ENCODE data around the gene ICE1.
"Not testable (repeated sequence)": the region's sequence is repeated elsewhere in the genome, so short reads cannot be mapped to it uniquely, and the experiment has no call there.

Gene ICE1

GRCh38 chr5:5508391-5508790 is 85.9 kb downstream of the ICE1 start:
- DNase-seq, result no peak
- in situ Hi-C loops (cut with HindIII; ENCODE audit: low pct_ligation_motif_present, low sequenced_read_pairs), result no loop called here
- no peak for TF ChIP-seq CTCF (IDR thresholded peaks at IDR 0.05; ENCODE audit: low read depth, low read length, missing control alignments)

GRCh38 chr5:5511904-5512416 is 89.5 kb downstream of the ICE1 start:
- no peak for TF ChIP-seq CTCF (IDR thresholded peaks at IDR 0.05; ENCODE audit: low read depth, low read length, missing control alignments)
- in situ Hi-C loops (cut with HindIII; ENCODE audit: low pct_ligation_motif_present, low sequenced_read_pairs), result no loop called here
- Histone ChIP-seq H3K27me3 (replicated peaks) (no peaks in the 10 kb centered on the region), H3K4me3 (ENCODE audit: low read depth, low read length) (no peak overlapping the region), H3K27ac (no peak overlapping the region), H3K36me3 (replicated peaks) (no peaks in the 10 kb centered on the region)
- DNase-seq, result no peak

More at GRCh38 chr5:5508391-5508790, 85.9 kb downstream of the ICE1 start:
- Histone ChIP-seq H3K27me3 (replicated peaks) (no peaks in the 10 kb centered on the region), H3K4me3 (ENCODE audit: low read depth, low read length) (no peak overlapping the region), H3K36me3 (replicated peaks) (no peaks in the 10 kb centered on the region), H3K27ac (no peak overlapping the region)

- no peak overlapping the region for H3K27ac ChIP-seq
- in situ Hi-C loops (cut with HindIII; ENCODE audit: low pct_ligation_motif_present, low sequenced_read_pairs), result no loop called here
- H3K4me3 ChIP-seq (ENCODE audit: low read depth, low read length), result no peak overlapping the region
- H3K36me3 ChIP-seq (replicated peaks), result no peaks in the 10 kb centered on the region
- no peak for TF ChIP-seq CTCF (IDR thresholded peaks at IDR 0.05; ENCODE audit: low read depth, low read length, missing control alignments)
- no peak for DNase-seq
- H3K27me3 ChIP-seq (replicated peaks), result no peaks in the 10 kb centered on the region
Measured at GRCh38 chr5:5512543-5512942, 90.1 kb downstream of the ICE1 start.

- H3K27me3 ChIP-seq (replicated peaks); H3K36me3 ChIP-seq (replicated peaks); H3K4me3 ChIP-seq (ENCODE audit: low read depth, low read length); H3K27ac ChIP-seq; DNase-seq; in situ Hi-C loops (cut with HindIII; ENCODE audit: low pct_ligation_motif_present, low sequenced_read_pairs): not testable (repeated sequence)
Measured at GRCh38 chr5:5520622-5521021, 98.1 kb downstream of the ICE1 start.

GRCh38 chr5:5521029-5521428 is 98.6 kb downstream of the ICE1 start:
- in situ Hi-C loops (cut with HindIII; ENCODE audit: low pct_ligation_motif_present, low sequenced_read_pairs), result no loop called here
- no peaks in the 10 kb centered on the region for H3K27me3 ChIP-seq (replicated peaks)
- no peak for DNase-seq
- no peak overlapping the region for H3K4me3 ChIP-seq (ENCODE audit: low read depth, low read length)
- H3K27ac ChIP-seq, result no peak overlapping the region
- H3K36me3 ChIP-seq (replicated peaks), result no peaks in the 10 kb centered on the region
- no peak for TF ChIP-seq CTCF (IDR thresholded peaks at IDR 0.05; ENCODE audit: low read depth, low read length, missing control alignments)

GRCh38 chr5:5521478-5521877 is 99.0 kb downstream of the ICE1 start:
- no peak for TF ChIP-seq CTCF (IDR thresholded peaks at IDR 0.05; ENCODE audit: low read depth, low read length, missing control alignments)
- H3K4me3 ChIP-seq (ENCODE audit: low read depth, low read length), result no peak overlapping the region
- no peak overlapping the region for H3K27ac ChIP-seq
- no peaks in the 10 kb centered on the region for H3K27me3 ChIP-seq (replicated peaks)
- in situ Hi-C loops (cut with HindIII; ENCODE audit: low pct_ligation_motif_present, low sequenced_read_pairs), result no loop called here
- no peak for DNase-seq
- H3K36me3 ChIP-seq (replicated peaks), result no peaks in the 10 kb centered on the region

Measured in brain microvascular endothelial cell (primary cell).